Keratinocyte (primary cell): ENCODE measurements around the gene IFNL2. TPM values are rescaled to one million over a fixed set of nuclear protein-coding genes. Genes with fewer than 3 reads are reported as not detected.

Experiments
- DNase-seq: peaks from one replicate; pipeline ENCODE4 v3.0.0-alpha.2; 2011; ENCODE audit warnings: low read depth, missing footprints, low spot score
- FAIRE-seq: peaks from 2 replicates; lab custom pipeline; 2011; peaks lifted over from hg19 to GRCh38; lab: Jason Lieb, UNC
- H2AFZ ChIP-seq: 2 replicates; pipeline ENCODE4 v1.6.0; 2012; ENCODE audit warnings: low read length, control low read depth, inconsistent platforms; ENCODE audit not compliant: control insufficient read depth
- H3K27ac ChIP-seq: 2 replicates; pipeline ENCODE4 v1.5.1; 2011; ENCODE audit warnings: low read length; ENCODE audit not compliant: control insufficient read depth, insufficient read depth
- H3K27me3 ChIP-seq: 3 replicates; pipeline ENCODE4 v1.6.0; 2011; ENCODE audit warnings: low read length; ENCODE audit not compliant: control insufficient read depth, insufficient read depth; ENCODE audit errors: extremely low read depth
- H3K36me3 ChIP-seq, 2 experiments: 2 replicates in 1 of 2; 3 replicates in 1 of 2; pipeline ENCODE4 v1.5.1; 2011; ENCODE audit warnings: low read length in 2 of 2, mild to moderate bottlenecking in 1 of 2; ENCODE audit not compliant: control insufficient read depth in 2 of 2, insufficient read depth in 2 of 2; ENCODE audit errors: extremely low read depth in 1 of 2
- H3K4me1 ChIP-seq: 3 replicates; pipeline ENCODE4 v1.5.1; 2011; ENCODE audit warnings: low read length; ENCODE audit not compliant: control insufficient read depth, insufficient read depth; ENCODE audit errors: extremely low read depth
- H3K4me2 ChIP-seq: 3 replicates; pipeline ENCODE4 v1.6.0; 2011; ENCODE audit warnings: low read depth, low read length; ENCODE audit not compliant: control insufficient read depth, insufficient read depth; ENCODE audit errors: extremely low read depth
- H3K4me3 ChIP-seq, 3 experiments: fragments of 200-600 bp in 1 of 3; sonication (generic) in 1 of 3; 2 replicates in 2 of 3; 3 replicates in 1 of 3; pipeline ENCODE4 v1.5.1; 2011 to 2016; ENCODE audit warnings: low read length in 3 of 3, mild to moderate bottlenecking in 3 of 3, control low read depth in 2 of 3, inconsistent platforms in 1 of 3, low read depth in 1 of 3, mixed read lengths in 1 of 3, mixed run types in 1 of 3, moderate library complexity in 1 of 3; ENCODE audit not compliant: control insufficient read depth in 2 of 3, insufficient read depth in 2 of 3; ENCODE audit errors: extremely low read depth in 1 of 3
- H3K79me2 ChIP-seq: 2 replicates; pipeline ENCODE4 v1.6.0; 2012; ENCODE audit warnings: low read length; ENCODE audit not compliant: control insufficient read depth, insufficient read depth
- H3K9ac ChIP-seq: 3 replicates; pipeline ENCODE4 v1.6.0; 2011; ENCODE audit warnings: low read length; ENCODE audit not compliant: control insufficient read depth, insufficient read depth; ENCODE audit errors: extremely low read depth
- H3K9me1 ChIP-seq: 3 replicates; pipeline ENCODE4 v1.6.0; 2011; ENCODE audit warnings: low read length; ENCODE audit not compliant: control insufficient read depth, insufficient read depth; ENCODE audit errors: extremely low read depth
- H3K9me3 ChIP-seq: 2 replicates; pipeline ENCODE4 v1.5.1; 2012; ENCODE audit warnings: low read depth, low read length; ENCODE audit not compliant: control insufficient read depth
- H4K20me1 ChIP-seq: 3 replicates; pipeline ENCODE4 v1.6.0; 2011; ENCODE audit warnings: low read length; ENCODE audit not compliant: control insufficient read depth, insufficient read depth; ENCODE audit errors: extremely low read depth
- EZH2 ChIP-seq: IDR thresholded peaks from one replicate; pipeline ENCODE4 v1.6.1; 2012; ENCODE audit warnings: inconsistent platforms, mild to moderate bottlenecking, low read length, moderate library complexity
- dilution Hi-C: fragments of 300-500 bp; cut with MboI; formaldehyde crosslinking; loops from one replicate; pipeline ENCODE4 v1.7.0; 2020; ENCODE audit warnings: low sequenced_read_pairs; ENCODE audit not compliant: extremely low pct_ligation_motif_present
- polyA plus RNA-seq, 5 experiments: library from polyadenylated mRNA; depleted of rRNA in 3 of 5; stranded (reverse) in 3 of 5; stranded (forward) in 1 of 5; unstranded in 1 of 5; fragments of >200 nt; gene quantifications; 1 replicate in 1 of 5; 2 replicates in 3 of 5; 3 replicates in 1 of 5; pipeline versions ENCODE4 v1.2.1 to v1.2.3, GENCODE V29; 2011 to 2012; ENCODE audit warnings: missing spikeins in 2 of 5, low read depth in 1 of 5, low replicate concordance in 1 of 5
- TF ChIP-seq, protein P1 (sequence below), 3 experiments: IDR thresholded peaks in 1 of 3; conservative IDR thresholded peaks in 1 of 3; optimal IDR thresholded peaks in 1 of 3; 2 replicates in 2 of 3; 3 replicates in 1 of 3; pipeline versions ENCODE3 to v1.5.1; 2011; ENCODE audit warnings: low read length in 3 of 3, mild to moderate bottlenecking in 3 of 3, moderate library complexity in 2 of 3, control low read depth in 1 of 3, inconsistent platforms in 1 of 3; ENCODE audit not compliant: insufficient read depth in 2 of 3; ENCODE audit errors: extremely low read depth in 1 of 3

IFNL2 gene
- polyA plus RNA-seq, 1 donor (not counting 4 experiments of a cell fraction or from before 2014, with no cell fraction given), result not detected

DNA sequence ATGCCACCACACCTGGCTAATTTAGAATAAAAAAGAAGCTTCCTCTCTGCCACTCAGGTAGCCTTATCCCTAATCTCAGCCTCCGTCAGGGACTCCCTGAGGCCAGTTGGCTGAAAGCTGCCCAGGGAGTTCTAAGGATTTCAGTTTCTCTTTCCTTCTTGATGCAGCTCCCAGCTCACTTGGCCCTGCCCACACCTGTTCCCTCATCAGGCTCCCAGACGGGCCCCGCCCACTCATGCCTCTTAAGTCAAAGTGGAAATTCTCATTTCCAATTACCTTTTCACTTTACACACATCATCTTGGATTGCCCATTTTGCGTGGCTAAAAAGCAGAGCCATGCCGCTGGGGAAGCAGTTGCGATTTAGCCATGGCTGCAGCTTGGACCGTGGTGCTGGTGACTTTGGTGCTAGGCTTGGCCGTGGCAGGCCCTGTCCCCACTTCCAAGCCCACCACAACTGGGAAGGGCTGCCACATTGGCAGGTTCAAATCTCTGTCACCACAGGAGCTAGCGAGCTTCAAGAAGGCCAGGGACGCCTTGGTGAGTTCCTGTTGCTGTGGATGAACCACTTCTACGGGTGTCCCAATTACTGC is 28.0 kb downstream of the IFNL2 start, which contains the start of gene IFNL1:
Gene IFNL1 (plus strand): TSS at position 353 of the 591 bp plus-strand sequence. CDS start 15 bp downstream, at position 368.
- no peak for DNase-seq
- no peak for FAIRE-seq
- dilution Hi-C loops, result no loop called here

DNA sequence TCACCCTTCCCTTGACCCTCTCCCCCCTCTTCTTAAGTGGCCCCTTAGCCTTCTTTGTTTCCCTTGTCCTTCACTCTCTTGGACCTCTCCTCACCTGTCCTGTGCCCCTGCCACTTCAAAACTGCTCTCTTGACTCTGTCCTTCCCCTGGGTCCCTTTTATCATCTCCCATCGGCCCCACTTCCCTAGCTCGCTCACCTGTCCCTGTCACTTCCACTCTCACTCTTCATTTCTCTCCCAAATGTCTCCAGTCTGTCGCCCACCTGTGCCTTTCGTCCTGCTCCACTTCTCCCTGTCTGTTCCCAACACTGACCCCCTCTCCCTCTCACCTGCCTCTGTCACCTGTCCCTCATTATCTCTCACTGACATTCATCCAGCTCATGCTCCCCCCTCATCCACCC is 28.7 kb downstream of the IFNL2 start:
- H3K27ac ChIP-seq, result no peak overlapping the region
- no peak overlapping the region for H3K4me2 ChIP-seq
- H2AFZ ChIP-seq, result no peak overlapping the region
- no peak overlapping the region for H3K9ac ChIP-seq
- H4K20me1 ChIP-seq, result no peaks in the 10 kb centered on the region
- TF ChIP-seq, protein P1, sequence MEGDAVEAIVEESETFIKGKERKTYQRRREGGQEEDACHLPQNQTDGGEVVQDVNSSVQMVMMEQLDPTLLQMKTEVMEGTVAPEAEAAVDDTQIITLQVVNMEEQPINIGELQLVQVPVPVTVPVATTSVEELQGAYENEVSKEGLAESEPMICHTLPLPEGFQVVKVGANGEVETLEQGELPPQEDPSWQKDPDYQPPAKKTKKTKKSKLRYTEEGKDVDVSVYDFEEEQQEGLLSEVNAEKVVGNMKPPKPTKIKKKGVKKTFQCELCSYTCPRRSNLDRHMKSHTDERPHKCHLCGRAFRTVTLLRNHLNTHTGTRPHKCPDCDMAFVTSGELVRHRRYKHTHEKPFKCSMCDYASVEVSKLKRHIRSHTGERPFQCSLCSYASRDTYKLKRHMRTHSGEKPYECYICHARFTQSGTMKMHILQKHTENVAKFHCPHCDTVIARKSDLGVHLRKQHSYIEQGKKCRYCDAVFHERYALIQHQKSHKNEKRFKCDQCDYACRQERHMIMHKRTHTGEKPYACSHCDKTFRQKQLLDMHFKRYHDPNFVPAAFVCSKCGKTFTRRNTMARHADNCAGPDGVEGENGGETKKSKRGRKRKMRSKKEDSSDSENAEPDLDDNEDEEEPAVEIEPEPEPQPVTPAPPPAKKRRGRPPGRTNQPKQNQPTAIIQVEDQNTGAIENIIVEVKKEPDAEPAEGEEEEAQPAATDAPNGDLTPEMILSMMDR (optimal IDR thresholded peaks at IDR 0.05 in 1 of 3, IDR thresholded peaks at IDR 0.05 in 1 of 3, conservative IDR thresholded peaks at IDR 0.05 in 1 of 3; ENCODE audit: extremely low read depth in 1 of 3, insufficient read depth in 2 of 3, low read length in 3 of 3), result no peak
- no peak for TF ChIP-seq EZH2
- no peaks in the 10 kb centered on the region for H3K4me1 ChIP-seq
- H3K4me3 ChIP-seq, result no peak overlapping the region
- peaks cover 8% of the 10 kb centered on the region for H3K27me3 ChIP-seq
- dilution Hi-C loops, result no loop called here
- H3K9me3 ChIP-seq, result no peaks in the 10 kb centered on the region
- H3K79me2 ChIP-seq, result no peaks in the 10 kb centered on the region
- FAIRE-seq (no peak), DNase-seq (no peak)
- no peaks in the 10 kb centered on the region for H3K36me3 ChIP-seq
- no peaks in the 10 kb centered on the region for H3K9me1 ChIP-seq

More for the DNA sequence above, 28.0 kb downstream of the IFNL2 start, which contains the start of gene IFNL1:
- Histone ChIP-seq H3K9me1 (no peaks in the 10 kb centered on the region), H4K20me1 (no peaks in the 10 kb centered on the region), H3K4me1 (no peaks in the 10 kb centered on the region), H3K4me3 (no peak within 1 kb of the TSS), H3K27ac (no peak within 1 kb of the TSS), H3K27me3 (peaks cover 8% of the 10 kb centered on the region), H3K9me3 (no peaks in the 10 kb centered on the region), H3K79me2 (no peaks in the 10 kb centered on the region), H2AFZ (no peak within 1 kb of the TSS), H3K4me2 (no peak within 1 kb of the TSS), H3K9ac (no peak within 1 kb of the TSS), H3K36me3 (no peaks in the 10 kb centered on the region)
- TF ChIP-seq, protein P1 (optimal IDR thresholded peaks at IDR 0.05 in 1 of 3, IDR thresholded peaks at IDR 0.05 in 1 of 3, conservative IDR thresholded peaks at IDR 0.05 in 1 of 3; ENCODE audit: extremely low read depth in 1 of 3, insufficient read depth in 2 of 3, low read length in 3 of 3), result no peak
- TF ChIP-seq EZH2, result no peak
